NCI-H1417 (cell line): ENCODE results near the gene GRAMD4.

Experiments
- DNase-seq, 3 experiments: peaks; one replicate each; lab custom pipeline; 2025; lab: John Stamatoyannopoulos, UW

The GRAMD4 gene, protein sequence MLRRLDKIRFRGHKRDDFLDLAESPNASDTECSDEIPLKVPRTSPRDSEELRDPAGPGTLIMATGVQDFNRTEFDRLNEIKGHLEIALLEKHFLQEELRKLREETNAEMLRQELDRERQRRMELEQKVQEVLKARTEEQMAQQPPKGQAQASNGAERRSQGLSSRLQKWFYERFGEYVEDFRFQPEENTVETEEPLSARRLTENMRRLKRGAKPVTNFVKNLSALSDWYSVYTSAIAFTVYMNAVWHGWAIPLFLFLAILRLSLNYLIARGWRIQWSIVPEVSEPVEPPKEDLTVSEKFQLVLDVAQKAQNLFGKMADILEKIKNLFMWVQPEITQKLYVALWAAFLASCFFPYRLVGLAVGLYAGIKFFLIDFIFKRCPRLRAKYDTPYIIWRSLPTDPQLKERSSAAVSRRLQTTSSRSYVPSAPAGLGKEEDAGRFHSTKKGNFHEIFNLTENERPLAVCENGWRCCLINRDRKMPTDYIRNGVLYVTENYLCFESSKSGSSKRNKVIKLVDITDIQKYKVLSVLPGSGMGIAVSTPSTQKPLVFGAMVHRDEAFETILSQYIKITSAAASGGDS

DNA sequence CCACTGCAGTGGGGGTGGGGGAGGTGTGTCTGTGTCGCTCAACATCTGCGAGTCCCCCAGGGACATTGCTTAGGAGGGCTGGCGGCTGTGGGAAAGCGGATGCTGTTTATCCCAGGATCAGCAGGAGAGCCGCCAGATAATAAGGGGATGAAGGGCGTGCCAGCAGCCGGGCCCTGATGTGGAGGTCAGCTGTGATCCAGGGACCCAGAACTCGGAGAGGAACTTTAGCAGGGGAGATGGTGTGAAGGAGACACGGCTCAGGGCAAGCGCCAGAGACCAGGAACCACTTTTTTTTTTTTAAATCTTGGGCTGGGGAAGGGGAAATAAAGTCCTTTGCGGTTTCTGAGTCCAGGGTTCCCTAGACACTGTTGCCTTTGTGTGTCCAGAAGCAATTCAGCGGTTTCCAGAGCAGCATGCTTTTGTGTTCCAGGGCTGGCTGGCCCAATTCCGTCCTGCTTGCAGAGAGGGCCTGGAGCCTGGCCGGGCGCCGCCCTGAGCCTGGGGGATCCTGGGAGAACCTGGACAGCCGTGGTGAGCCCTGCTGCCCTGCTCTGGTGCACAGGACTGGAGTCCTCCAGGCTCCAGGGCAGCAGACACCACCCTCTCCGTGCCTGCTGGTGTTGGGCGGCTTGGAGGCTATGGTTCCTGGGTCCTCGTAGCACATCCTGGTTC is at the start of gene GRAMD4:
TSS of gene GRAMD4 (plus strand) at position 557 of the 672 bp plus-strand sequence. CDS start 6,414 bp downstream, outside the sequence.
- peak in 2 of 3 experiments; percentile 1 to 42 for DNase-seq

DNA sequence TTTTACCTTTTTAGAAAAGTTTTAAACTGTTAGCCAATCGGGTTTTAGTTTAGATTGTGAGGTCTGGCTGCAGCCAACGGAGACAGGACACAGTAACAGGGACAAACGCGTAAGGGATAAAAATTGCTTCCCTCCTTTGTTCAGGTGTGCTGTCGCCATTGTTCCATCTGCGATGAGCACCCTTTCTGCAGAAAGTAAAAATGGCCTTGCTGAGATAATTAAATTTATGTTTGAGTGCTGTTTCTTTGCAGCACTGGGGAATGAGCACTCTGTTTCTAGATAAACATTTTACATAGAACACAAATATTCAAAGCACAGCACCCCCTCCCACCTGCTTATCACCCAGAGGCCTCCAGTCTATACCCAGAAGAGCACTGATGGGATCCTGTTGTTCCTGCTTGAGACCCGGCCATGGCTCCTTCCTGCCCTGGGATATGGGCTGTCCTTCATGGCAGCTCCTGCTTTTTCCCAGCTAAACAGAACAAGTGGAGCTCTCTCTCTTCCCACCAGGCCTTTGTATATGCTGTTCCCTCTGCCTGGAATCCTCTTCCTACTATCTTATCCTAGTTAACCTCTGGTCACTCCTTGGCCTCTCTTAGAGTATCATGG is 48.4 kb upstream of the GRAMD4 start:
- DNase-seq, result no peak

DNA sequence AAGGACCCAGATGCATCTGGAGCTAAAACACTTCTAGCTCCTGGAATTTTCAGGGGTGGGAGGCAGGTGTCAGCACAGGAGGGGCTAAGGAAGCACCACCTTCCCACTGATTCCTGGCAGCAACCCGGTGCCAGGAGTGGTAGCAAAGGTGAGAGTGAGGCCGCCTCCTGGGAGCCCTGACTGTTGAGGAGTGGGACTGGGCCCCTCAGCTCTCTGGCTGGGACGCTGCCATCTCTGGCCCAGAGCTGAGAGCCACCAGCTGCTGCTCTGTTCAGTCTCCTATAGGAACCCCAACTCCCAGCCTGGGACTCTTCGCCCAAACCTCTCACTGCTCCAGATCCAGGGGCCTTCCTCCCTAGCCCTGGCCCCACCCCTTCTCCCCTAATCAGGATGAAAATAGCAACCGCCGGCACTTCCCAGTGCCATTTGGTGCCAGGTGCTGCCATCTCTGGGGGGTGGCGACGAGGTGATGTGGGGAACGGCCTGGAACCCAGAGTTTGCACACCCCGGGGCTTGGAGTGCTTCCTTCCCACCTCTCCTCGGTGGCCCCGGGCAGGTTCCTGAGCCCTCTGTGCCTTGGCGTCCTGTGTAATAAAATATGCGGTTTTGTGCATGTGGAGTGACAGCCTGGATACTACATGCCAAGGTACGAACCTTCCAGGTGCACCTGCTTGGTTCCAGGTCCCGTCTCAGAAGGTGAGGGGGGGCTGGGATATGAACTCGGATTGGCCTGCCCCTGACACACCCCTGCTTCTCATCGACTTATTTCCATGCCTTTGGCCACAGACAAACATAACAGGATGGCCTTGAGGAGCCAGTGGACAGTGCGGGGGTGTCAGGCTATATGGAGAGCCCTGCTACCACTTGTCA is 47.0 kb upstream of the GRAMD4 start:
- DNase-seq, result no peak

DNA sequence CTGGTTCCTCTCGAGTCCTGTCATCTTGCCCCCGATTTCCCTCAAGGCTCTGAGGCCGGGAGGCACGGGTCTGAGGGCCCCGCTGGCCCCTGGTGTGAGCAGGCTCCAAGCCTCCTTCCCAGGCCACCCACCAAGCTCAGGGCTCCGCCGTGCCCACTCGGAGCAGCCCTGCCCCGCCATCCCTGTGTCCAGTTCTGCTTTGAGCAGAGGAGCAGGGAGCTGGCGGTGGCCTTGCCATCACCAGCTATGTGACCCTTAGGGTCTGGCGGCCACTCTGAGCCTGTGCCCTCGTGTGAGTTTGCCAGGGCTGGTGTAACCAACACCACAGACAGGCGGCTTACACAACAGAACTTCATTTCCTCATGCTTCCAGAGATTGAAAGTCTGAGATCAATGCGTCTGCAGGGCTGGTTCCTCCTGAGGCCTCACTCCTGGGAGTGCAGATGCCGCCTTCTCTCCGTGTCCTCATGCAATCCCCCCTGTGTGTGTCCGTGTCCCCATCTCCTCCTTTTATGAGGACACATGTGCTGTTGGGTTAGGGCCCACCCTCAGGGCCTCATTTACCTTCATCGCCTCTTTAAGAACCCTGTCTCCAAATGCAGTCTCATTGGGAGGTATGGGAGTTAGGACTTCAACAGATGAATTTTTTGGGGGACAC is 46.3 kb upstream of the GRAMD4 start:
- no peak for DNase-seq

DNA sequence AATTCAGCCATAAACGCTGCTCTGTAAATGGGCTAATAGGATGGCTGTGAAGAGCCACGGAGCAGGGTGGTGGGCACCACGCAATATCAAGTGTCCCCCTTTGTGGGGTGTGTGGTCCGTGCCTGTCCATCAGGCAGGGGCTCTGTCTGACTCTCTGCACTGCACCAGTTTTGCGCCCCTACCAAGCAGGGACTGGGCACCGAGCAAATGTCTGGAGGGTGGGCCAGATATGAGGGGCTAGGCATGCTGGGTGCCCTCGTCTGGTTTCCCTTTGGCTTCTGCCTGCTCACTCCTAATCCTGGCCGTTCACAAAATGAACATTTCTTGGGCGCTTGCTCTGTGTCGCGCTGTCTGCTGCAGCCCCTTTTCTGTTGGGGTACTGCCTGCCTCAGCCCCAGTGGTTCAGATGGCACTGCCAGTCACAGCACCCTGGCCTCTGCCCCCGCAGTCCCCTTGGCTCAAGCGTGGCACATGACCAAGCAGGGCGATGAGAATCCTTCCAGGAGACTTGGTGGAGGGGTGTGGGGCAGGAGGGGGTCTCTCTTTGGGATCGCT is 45.7 kb upstream of the GRAMD4 start:
- DNase-seq, result no peak

DNA sequence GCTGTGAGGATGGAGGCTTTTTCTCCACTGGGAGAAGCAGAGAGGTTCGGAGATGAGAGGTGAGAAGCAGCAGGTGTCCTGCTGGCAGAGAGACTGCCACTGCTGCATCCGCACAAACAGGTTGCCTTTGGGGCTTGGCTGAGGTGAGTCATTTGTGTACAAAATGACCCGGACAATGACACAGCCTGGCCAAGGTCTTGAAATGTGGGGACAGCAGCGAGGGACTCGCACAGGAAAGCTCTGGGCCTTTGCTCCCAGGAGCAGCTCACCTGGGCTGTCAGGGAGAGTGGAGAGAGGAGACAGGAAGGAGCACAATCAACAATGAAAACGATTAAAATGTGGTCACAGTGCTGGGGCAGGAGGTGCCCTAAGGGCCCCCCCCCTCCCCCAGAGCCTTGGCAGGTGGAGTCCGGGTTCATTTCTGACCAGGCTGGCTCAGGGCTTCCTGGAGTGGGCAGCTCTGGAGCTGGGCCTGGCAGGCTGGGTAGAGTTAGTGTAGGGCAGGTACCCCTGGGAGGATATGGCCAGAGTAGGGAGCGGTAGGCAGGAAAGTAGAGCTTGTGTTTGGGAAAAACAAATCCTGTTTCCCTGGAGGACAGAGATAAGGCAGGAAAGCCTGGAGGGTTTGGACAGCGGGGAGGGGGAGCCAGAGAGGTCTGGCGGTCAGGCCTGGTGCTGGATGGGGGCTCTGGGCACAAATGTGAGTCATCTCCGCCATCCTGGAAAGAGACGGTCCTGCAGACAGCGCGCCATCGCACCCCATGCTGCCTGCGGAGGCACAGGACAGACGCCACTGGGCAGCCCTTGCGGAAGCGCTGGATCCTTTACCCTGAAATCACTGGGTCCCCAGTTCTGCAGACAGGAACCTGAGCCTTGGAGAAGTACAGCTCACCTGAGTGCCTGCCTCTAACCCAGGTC is 44.9 kb upstream of the GRAMD4 start:
- DNase-seq, result peak in 2 of 3 experiments; percentile 43 to 51

DNA sequence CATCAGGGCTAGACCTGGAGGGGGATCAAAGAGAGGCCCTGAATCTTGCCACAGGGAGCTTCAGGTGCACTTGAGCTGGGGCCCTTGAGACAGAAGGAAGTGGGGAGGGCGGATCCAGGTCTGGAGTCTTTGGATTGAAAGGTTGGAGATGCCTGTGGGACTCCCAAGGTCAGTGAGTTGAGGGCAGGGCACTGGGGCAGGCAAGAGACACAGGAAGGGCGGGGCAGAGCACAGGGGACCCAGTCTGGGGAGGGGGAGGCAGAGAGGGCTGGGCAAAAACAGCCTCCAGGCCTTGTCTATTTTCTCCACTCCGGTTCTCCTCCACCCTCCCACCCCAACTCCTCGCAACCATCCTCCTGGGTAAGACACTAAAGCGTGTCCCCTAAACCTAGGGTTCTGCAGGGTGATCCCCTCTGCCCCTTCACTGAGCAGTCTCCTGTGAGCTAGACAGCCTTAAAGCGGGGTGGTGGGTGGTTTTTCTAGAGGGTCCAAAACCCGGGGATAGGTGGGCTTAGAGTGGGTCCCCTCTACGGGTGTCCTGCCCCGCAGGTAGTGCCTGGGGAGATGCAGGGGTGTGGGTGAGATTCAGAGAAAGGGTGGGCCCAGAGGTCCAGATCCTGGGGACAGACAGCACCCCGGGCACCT is 44.2 kb upstream of the GRAMD4 start:
- DNase-seq, result peak in 1 of 3 experiments; percentile 6

DNA sequence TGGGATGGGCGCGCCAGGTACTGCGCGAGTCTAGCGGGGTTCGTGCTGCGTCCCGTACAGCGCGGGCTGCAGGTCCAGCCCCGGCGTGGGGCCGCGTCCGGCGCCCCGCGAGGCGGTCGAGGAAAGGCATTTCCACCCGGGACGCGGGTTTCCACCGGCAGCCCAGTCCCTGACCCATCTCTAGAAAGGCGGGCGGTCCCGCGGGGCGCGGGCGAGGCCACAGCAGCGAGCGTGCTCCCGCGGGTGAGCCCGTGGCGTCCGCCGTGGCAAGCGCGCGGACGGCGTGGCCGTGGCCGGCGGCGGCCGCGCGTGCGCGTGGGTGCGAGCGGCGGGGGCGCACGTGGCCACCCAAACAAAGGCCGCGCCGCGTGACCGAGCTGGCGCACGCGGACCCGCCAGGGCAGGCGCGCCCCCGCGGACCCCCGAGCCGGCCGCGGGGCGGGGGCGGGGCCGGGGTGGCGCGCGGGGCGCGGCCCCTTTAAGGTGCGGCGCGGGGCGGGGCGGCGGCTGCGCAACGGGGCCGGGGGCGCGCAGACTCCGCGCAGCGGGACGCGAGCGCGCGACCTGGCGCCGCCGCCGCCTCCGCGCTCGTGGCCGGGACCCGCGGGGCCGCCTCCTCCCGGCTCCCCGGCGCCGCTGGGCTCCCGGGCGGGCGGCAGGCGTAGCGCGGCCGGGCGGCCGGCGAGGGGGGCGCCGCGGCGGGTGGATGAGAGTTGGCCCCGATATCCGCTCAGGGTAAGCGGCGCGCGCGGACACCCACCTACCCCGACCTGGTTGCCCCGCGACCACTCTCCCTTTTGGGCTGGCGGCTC is 43.4 kb upstream of the GRAMD4 start:
- peak; percentile 8 to 48 (median 37) for DNase-seq

DNA sequence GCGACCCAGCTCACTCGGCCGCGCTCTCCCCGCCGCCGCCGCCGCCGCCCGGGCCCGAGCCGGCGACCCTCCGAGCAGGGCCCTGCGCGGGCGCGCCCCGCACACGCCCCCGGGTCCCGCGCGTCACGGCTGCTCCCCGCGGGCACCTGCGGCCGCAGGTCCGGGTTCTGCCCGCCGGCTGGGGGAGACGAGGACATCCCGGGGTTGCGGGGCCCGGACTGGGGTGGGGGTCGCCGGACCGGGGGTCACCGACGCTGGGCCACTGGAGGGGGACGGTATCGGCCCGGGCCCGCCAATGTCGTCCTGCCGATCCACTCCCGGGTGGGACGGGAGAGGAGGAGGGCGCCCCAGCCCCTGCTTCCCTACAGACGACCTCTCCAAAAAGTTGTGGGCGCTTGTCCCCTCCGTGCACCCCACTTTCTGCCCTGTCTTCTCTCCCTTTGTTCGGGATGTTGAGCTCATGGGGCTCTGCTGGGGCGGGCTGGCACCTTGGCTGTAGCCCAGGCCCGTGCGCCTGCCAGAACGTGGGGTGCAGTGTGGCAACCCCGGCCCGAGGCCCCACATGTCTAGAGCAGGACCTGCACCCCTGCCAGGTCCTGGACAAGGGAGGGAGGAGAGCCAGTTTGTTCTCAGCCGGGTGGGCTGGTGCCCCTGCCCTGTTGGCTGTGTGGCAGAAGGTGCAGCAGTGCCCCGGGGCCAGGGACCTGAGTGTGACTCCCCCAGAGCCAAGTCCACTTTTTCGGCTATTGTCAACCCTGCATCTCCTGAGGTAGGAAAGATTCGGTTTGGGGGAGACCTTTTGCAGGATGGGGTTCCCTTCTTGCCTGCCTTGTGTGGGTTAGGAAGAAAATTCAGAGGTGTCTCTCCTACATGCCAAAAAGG is 42.6 kb upstream of the GRAMD4 start:
- DNase-seq, result peak in 1 of 3 experiments; percentile 22

DNA sequence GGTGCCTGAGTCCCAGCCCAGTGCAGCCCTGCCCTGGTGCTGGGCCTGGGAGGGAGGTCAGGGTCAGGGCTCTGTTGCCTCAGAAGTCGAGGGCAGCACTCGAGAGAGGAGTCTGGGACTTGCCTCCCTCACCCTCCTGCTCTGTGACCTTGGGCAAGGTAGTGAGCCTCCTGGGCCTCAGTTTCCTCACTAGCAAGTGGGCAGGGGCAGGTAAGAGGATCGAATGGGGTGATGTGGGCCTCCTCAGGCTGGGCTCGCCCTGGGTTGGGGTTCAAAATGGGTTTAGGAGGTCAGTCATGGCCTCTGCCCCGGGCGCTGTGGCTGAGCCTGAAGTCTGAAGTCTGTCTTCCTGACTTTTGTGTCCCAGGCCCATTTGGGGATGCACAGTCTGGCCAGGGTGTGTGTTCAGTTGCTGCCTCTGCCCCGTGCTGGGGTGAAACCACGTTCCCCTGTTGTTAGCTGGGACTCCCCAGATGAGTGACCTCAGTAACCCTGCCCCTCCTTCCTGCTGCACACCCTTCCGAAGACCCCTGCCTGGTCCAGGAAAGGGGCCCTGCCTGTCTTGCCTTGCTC is 41.8 kb upstream of the GRAMD4 start:
- DNase-seq, result no peak

DNA sequence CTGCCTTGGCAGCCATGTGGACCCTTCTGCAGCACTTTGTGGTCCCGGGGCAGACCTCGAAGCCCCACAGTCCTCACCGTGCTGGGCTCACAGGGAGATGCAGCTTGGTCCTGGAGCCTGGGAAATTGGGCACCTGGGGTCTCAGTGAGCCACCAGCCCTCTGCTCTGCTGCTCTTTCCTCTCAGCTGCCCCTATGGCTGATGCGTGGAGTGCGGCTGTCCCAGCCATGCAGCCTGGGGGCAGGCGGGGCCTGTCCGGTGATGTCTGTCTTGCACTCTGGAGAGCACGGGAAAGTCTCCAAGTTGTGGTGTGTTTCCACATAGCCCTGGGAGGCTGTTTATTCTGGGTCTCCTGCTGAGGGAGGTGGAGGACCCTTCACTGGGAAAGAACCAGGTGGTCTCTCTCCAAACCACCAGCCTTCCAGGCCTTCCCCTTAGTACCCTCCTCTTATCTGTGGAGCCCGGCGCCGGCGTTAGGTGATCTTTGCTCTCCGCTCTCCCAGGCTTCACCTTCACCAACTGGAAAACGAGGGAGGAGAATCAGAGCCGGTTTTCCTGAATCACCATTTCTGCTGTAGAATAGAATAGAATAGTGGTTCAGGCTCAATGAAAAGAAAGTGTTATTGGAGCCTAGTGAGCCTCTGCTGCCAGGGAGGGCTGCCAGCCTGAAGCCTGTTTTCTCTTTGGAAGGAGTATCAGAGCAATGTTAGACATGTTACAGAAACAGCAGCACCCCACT is 41.2 kb upstream of the GRAMD4 start:
- no peak for DNase-seq

DNA sequence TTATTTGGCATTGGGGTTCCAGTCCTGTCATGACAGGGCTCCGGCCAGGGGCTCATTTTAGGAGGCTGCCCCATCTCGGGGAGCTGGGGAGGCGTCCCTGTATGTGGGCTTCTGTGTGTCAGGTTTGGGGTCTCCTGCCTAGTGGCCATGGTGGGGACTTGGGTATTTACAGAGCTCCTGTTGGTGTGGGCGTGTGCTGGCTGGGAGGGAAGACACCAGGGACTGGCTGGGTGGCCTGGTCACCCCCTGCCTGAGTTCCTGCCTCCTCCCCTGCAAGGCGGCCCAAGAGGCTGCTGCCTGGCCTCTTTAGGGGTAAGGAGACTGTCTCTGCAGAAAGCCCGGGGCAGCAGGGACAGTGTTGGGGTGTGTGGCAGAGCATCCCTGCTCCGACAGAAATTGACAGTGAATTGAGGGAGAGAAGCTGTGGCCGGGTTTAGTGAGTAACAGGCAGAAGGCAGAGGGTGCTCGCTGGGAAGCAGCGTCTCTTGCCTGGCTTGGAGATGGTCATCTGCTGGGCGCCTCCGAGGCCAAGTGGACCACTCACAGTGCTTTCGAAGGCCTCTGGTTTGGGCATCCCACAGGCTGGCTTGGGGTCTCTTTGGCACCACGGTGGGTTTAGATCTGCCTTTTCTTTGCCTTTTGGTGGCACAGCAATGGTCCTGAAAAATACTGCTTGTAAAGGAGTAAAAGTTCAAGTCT is 40.3 kb upstream of the GRAMD4 start:
- DNase-seq, result no peak

DNA sequence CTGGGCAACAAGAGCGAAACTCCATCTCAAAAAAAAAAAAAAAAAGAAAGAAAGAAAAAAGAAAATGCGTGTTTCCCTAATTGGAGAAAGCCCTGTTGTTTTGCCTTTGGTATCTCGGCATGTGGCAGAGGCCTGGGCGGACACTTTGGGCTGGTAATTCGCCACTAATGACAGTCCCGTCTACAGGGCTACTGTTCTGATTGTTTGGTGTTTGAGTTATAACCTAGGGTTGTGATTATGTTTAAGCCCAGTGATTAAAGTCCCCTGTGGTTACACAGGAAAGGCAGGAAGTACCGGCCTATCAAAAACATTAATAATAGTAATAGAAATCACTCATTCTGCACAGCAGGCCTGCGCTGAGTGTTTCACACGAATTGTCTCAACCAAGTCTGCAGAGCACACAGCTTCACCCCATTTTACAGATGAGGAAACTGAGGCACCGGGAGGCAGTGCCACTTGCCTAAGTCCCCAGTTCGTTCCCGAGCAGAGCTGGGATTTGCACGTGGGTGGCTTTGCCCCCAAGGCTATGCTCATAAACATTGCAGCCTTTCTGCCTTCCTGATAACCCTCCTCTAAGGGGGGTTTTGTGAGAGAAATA is 39.1 kb upstream of the GRAMD4 start:
- peak in 2 of 3 experiments; percentile 38 to 83 for DNase-seq

DNA sequence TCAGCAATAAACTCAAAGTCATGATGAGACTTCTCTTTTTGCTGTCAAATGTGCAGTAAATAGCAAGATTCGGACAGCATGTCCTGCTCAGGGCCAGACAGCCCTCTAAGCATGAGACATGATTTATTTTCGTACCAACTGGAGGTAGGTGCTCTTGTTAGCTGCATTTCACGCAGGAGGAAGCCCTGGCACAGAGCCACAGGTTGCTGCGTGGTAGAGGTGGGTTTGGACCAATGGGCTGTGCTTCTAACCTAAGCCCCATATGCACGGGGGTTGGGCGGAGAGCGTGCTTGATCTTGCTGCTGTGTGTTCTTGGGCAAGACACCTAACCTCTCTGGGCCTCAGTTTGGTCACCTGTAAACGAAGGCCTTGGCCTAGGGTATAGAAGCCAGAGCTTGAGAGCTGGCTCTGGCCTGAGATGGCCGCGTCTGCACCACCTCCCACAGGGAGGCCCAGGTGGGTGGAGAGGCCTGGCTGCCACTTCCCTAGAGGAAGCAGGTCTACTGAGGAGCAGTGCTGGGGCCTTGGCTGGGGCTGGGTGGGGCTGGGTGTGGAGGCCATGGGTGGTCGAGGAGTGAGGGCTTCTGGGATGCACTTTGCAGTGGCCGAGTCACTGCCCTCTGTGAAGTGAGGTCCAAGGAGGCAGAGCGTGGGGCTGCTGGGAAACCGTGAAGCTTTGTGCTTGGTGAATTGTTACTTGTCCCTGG is 38.5 kb upstream of the GRAMD4 start:
- no peak for DNase-seq
